GM19239 (cell line): ENCODE measurements around the gene OGFR.
A peak's percentile ranks its signal among the peaks of the same experiment; 100 is the strongest.

ENCODE experiments used
- DNase-seq: peaks from one replicate; pipeline ENCODE4 v3.0.0; 2011; ENCODE audit warnings: low spot score; ENCODE audit not compliant: insufficient read length
- FAIRE-seq: peaks from 2 replicates; lab custom pipeline; 2011; peaks lifted over from hg19 to GRCh38; lab: Jason Lieb, UNC

Gene OGFR

GRCh38 chr20:62780696-62781095 lies 23.9 kb upstream of the OGFR start:
- DNase-seq = no peak
- no peak for FAIRE-seq

GRCh38 chr20:62782149-62782892 lies 22.3 kb upstream of the OGFR start:
- no peak for FAIRE-seq
- DNase-seq = no peak

- DNase-seq (no peak), FAIRE-seq (no peak)
Measured at GRCh38 chr20:62782893-62783278, 21.7 kb upstream of the OGFR start.

GRCh38 chr20:62784497-62784896 lies 20.1 kb upstream of the OGFR start:
- no peak for FAIRE-seq
- DNase-seq = no peak

GRCh38 chr20:62785393-62785792 lies 19.2 kb upstream of the OGFR start:
- DNase-seq = no peak
- no peak for FAIRE-seq

- no peak for FAIRE-seq
- DNase-seq = no peak
Measured at GRCh38 chr20:62786157-62786556, 18.5 kb upstream of the OGFR start.

- DNase-seq (no peak), FAIRE-seq (no peak)
Measured at GRCh38 chr20:62787321-62787720, 17.3 kb upstream of the OGFR start.

- DNase-seq (no peak), FAIRE-seq (no peak)
Measured at GRCh38 chr20:62787866-62788265, 16.8 kb upstream of the OGFR start.

- no peak for DNase-seq
- no peak for FAIRE-seq
Measured at GRCh38 chr20:62788607-62789006, 16.0 kb upstream of the OGFR start.

GRCh38 chr20:62790075-62790474 lies 14.6 kb upstream of the OGFR start:
- FAIRE-seq = no peak
- no peak for DNase-seq

GRCh38 chr20:62791301-62792181 lies 13.1 kb upstream of the OGFR start:
- FAIRE-seq (peak; percentile 47), DNase-seq (peak; percentile 62)

GRCh38 chr20:62792182-62792939 lies 12.3 kb upstream of the OGFR start:
- DNase-seq = no peak
- no peak for FAIRE-seq

GRCh38 chr20:62792940-62793756 lies 11.5 kb upstream of the OGFR start:
- no peak for DNase-seq
- FAIRE-seq = no peak

GRCh38 chr20:62793757-62794006 lies 11.0 kb upstream of the OGFR start:
- FAIRE-seq (no peak), DNase-seq (no peak)

- FAIRE-seq = peak; percentile 53
Measured at GRCh38 chr20:62794007-62794724, 10.5 kb upstream of the OGFR start.

GRCh38 chr20:62795023-62795761 lies 9.4 kb upstream of the OGFR start:
- DNase-seq (no peak), FAIRE-seq (no peak)

More at GRCh38 chr20:62794007-62794724, 10.5 kb upstream of the OGFR start:
- DNase-seq = peak; percentile 90

GRCh38 chr20:62796699-62797491 lies 7.7 kb upstream of the OGFR start:
- FAIRE-seq (no peak), DNase-seq (no peak)
